Mesenchymal stem cell (in vitro differentiated cells and primary cell): ENCODE data around the gene SH2B3.

Experiments
- DNase-seq: peaks from one replicate; pipeline ENCODE4 v3.0.0-alpha.2; 2013
- H2AFZ ChIP-seq: one replicate; pipeline ENCODE4 v1.6.1; 2013; ENCODE audit warnings: low read depth, mild to moderate bottlenecking, control low read depth, inconsistent platforms, low read length, moderate library complexity
- H2AK5ac ChIP-seq: 2 replicates; pipeline ENCODE4 v1.6.1; 2013; ENCODE audit warnings: low read length, moderate library complexity, mild to moderate bottlenecking, inconsistent platforms; ENCODE audit not compliant: severe bottlenecking
- H2BK120ac ChIP-seq: one replicate; pipeline ENCODE4 v1.6.1; 2013; ENCODE audit warnings: low read depth, mild to moderate bottlenecking, inconsistent platforms, low read length, moderate library complexity
- H2BK12ac ChIP-seq, 2 experiments: one replicate each; pipeline ENCODE4 v1.6.1; 2013; ENCODE audit warnings: inconsistent platforms in 2 of 2, low read length in 2 of 2, mild to moderate bottlenecking in 2 of 2, moderate library complexity in 2 of 2, control low read depth in 1 of 2
- H2BK15ac ChIP-seq: one replicate; pipeline ENCODE4 v1.6.1; 2013; ENCODE audit warnings: mild to moderate bottlenecking, low read depth, inconsistent platforms; ENCODE audit not compliant: poor library complexity, severe bottlenecking
- H2BK5ac ChIP-seq: 2 replicates; pipeline ENCODE4 v1.6.1; 2013; ENCODE audit warnings: low read depth, mild to moderate bottlenecking, low read length, control low read depth, inconsistent platforms; ENCODE audit not compliant: poor library complexity, severe bottlenecking
- H3K14ac ChIP-seq, 2 experiments: one replicate each; pipeline ENCODE4 v1.6.1; 2013; ENCODE audit warnings: inconsistent platforms in 2 of 2, low read length in 2 of 2, control low read depth in 1 of 2, mild to moderate bottlenecking in 1 of 2, moderate library complexity in 1 of 2
- H3K18ac ChIP-seq, 2 experiments: one replicate each; pipeline ENCODE4 v1.6.1; 2013; ENCODE audit warnings: inconsistent platforms in 2 of 2, low read length in 2 of 2, control low read depth in 1 of 2, low read depth in 1 of 2, mild to moderate bottlenecking in 1 of 2
- H3K23ac ChIP-seq, 2 experiments: one replicate each; pipeline ENCODE4 v1.6.1; 2013; ENCODE audit warnings: inconsistent platforms in 2 of 2, low read length in 2 of 2, mild to moderate bottlenecking in 2 of 2, moderate library complexity in 2 of 2, control low read depth in 1 of 2
- H3K27ac ChIP-seq: 2 replicates; pipeline ENCODE4 v1.5.1; 2013; ENCODE audit warnings: mild to moderate bottlenecking, moderate library complexity, low read length, control low read depth, inconsistent platforms; ENCODE audit not compliant: poor library complexity, severe bottlenecking
- H3K27me3 ChIP-seq, 2 experiments: 2 replicates each; pipeline versions ENCODE4 v1.6.1 to v1.7.0; 2013; ENCODE audit warnings: low read length in 2 of 2, mild to moderate bottlenecking in 2 of 2, moderate library complexity in 2 of 2, control low read depth in 1 of 2, inconsistent platforms in 1 of 2; ENCODE audit not compliant: control insufficient read depth in 1 of 2, insufficient read depth in 1 of 2
- H3K36me3 ChIP-seq, 2 experiments: 2 replicates each; pipeline versions ENCODE4 v1.6.1 to v1.7.0; 2013; ENCODE audit warnings: low read length in 2 of 2, control low read depth in 1 of 2, inconsistent platforms in 1 of 2, low read depth in 1 of 2, mild to moderate bottlenecking in 1 of 2; ENCODE audit not compliant: insufficient read depth in 2 of 2, control insufficient read depth in 1 of 2
- H3K4ac ChIP-seq, 2 experiments: one replicate each; pipeline ENCODE4 v1.6.1; 2013; ENCODE audit warnings: inconsistent platforms in 2 of 2, low read length in 2 of 2, mild to moderate bottlenecking in 2 of 2, moderate library complexity in 2 of 2, control low read depth in 1 of 2, low read depth in 1 of 2
- H3K4me1 ChIP-seq: 2 replicates; pipeline ENCODE4 v1.6.1; 2013; ENCODE audit warnings: low read depth, low read length, control low read depth; ENCODE audit not compliant: control insufficient read depth, insufficient read depth
- H3K4me2 ChIP-seq: 2 replicates; pipeline ENCODE4 v1.6.1; 2013; ENCODE audit warnings: low read length, mild to moderate bottlenecking, inconsistent platforms; ENCODE audit not compliant: poor library complexity, severe bottlenecking
- H3K4me3 ChIP-seq, 2 experiments: 2 replicates each; pipeline versions ENCODE4 v1.5.1 to v1.7.0; 2013; ENCODE audit warnings: low read length in 2 of 2, mild to moderate bottlenecking in 2 of 2, control low read depth in 1 of 2, low read depth in 1 of 2; ENCODE audit not compliant: insufficient read depth in 1 of 2
- H3K79me1 ChIP-seq: replicated peaks from 2 replicates; pipeline ENCODE4 v1.6.1; 2013; ENCODE audit warnings: mild to moderate bottlenecking, control low read depth, low read length, inconsistent platforms; ENCODE audit not compliant: poor library complexity, severe bottlenecking
- H3K9ac ChIP-seq: 2 replicates; pipeline ENCODE4 v1.7.0; 2013; ENCODE audit warnings: mild to moderate bottlenecking, low read length, moderate library complexity
- H3K9me3 ChIP-seq: 2 replicates; pipeline ENCODE4 v1.7.0; 2013; ENCODE audit warnings: mild to moderate bottlenecking, low read length; ENCODE audit not compliant: control insufficient read depth
- H4K8ac ChIP-seq: one replicate; pipeline ENCODE4 v1.6.1; 2013; ENCODE audit warnings: inconsistent platforms, mild to moderate bottlenecking, low read length, moderate library complexity
- H4K91ac ChIP-seq: one replicate; pipeline ENCODE4 v1.6.1; 2013; ENCODE audit warnings: mild to moderate bottlenecking, low read length, inconsistent platforms
- WGBS: methylation state at CpG from one replicate; pipeline ENCODE4 v1.1.7; 2013; ENCODE audit warnings: mixed read lengths; 5-methylcytosine and 5-hydroxymethylcytosine counted together

The SH2B3 gene

GRCh38 chr12:111389635-111390034, 16.1 kb upstream of the SH2B3 start:
- no peaks in the 10 kb centered on the region for H3K36me3 ChIP-seq
- H3K18ac ChIP-seq = no peak overlapping the region
- H3K4ac ChIP-seq = no peak overlapping the region
- no peaks in the 10 kb centered on the region for H3K79me1 ChIP-seq
- no peak overlapping the region for H2BK120ac ChIP-seq
- H3K4me2 ChIP-seq = no peak overlapping the region
- H3K9ac ChIP-seq = no peak overlapping the region
- H4K8ac ChIP-seq = no peak overlapping the region
- H3K23ac ChIP-seq = peak overlapping the region in 1 of 2 experiments; percentile 63
- H3K14ac ChIP-seq = no peak overlapping the region
- 77% methylated on average over 6 of the region's 7 CpGs for WGBS
- no peak overlapping the region for H3K27ac ChIP-seq
- no peak overlapping the region for H3K4me3 ChIP-seq
- H2BK12ac ChIP-seq = no peak overlapping the region
- H2BK5ac ChIP-seq = no peak overlapping the region
- DNase-seq = no peak
- H3K27me3 ChIP-seq = peaks cover 0 to 12% of the 10 kb centered on the region in 2 experiments
- no peaks in the 10 kb centered on the region for H3K9me3 ChIP-seq
- no peak overlapping the region for H4K91ac ChIP-seq
- H2AK5ac ChIP-seq = no peak overlapping the region
- no peak overlapping the region for H2AFZ ChIP-seq
- no peak overlapping the region for H2BK15ac ChIP-seq
- H3K4me1 ChIP-seq = peaks cover 16% of the 10 kb centered on the region

DNA sequence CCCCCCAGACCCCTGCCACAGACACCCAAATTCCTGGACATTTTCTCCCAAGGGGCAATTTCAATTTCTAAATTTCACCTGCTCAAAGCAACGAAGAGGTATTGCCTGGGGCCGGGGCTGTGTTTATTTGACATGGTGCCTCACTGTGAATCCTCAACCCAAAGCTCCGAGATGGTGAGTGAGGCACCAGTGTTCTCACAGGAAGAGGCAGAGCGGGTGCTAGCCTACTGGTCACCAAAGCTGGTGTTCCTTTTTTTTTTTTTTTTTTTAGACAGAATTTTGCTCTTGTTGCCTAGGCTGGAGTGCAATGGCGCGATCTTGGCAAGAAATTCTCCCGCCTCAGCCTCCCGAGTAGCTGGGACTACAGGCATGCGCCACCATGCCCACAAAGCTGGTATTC, 14.8 kb upstream of the SH2B3 start:
- Histone ChIP-seq H2AFZ (no peak overlapping the region), H2BK15ac (no peak overlapping the region), H3K36me3 (no peaks in the 10 kb centered on the region), H3K27ac (no peak overlapping the region), H3K14ac (no peak overlapping the region), H3K4me2 (no peak overlapping the region), H2BK5ac (no peak overlapping the region), H2BK120ac (no peak overlapping the region), H3K4me1 (peaks cover 16% of the 10 kb centered on the region), H3K4me3 (no peak overlapping the region), H2AK5ac (no peak overlapping the region), H3K23ac (no peak overlapping the region), H3K18ac (no peak overlapping the region), H3K27me3 (peaks cover 0 to 4% of the 10 kb centered on the region in 2 experiments), H4K8ac (no peak overlapping the region), H3K4ac (no peak overlapping the region), H3K9ac (no peak overlapping the region), H3K79me1 (no peaks in the 10 kb centered on the region), H4K91ac (no peak overlapping the region), H2BK12ac (no peak overlapping the region), H3K9me3 (no peaks in the 10 kb centered on the region)
- DNase-seq = no peak
- WGBS = 94% methylated on average over 9 of the region's 9 CpGs

DNA sequence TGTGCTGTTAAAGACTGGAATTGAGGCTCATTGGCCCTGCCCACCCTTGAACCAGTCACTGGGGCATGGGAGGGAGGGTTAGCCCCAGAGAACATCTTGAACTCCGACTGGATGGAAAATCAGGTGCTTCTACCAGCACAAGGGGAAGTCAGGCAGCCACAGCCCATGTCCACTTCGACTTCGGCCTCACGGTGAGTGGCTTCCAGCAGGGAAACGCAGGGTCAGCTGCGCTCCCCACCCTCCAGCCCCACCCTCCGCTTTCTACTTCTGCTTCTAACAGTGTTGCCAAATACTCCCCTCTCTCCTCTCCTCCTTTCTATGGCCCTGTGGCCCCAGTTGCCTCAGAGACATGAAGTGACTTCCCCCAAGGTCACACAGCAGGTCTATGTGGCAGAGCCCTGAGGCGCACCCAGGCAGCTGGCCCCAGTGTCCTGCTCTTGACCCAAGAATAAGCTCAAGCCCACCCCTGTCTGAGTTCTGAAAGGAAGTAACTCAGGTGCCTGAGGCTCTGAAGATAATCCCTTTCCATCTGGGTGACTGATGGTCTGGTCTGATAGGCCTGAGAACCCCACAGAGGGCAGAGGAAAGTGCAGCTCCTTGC, 11.9 kb upstream of the SH2B3 start:
- H3K4ac ChIP-seq = no peak overlapping the region
- H3K14ac ChIP-seq = no peak overlapping the region
- H4K8ac ChIP-seq = no peak overlapping the region
- H2AK5ac ChIP-seq = no peak overlapping the region
- H3K4me3 ChIP-seq = no peak overlapping the region
- no peak overlapping the region for H2BK5ac ChIP-seq
- H2AFZ ChIP-seq = no peak overlapping the region
- no peaks in the 10 kb centered on the region for H3K36me3 ChIP-seq
- H3K23ac ChIP-seq = no peak overlapping the region
- no peak overlapping the region for H3K4me2 ChIP-seq
- 87% methylated on average over 8 of the region's 8 CpGs for WGBS
- H3K4me1 ChIP-seq = peaks cover 12% of the 10 kb centered on the region
- H3K9me3 ChIP-seq = no peaks in the 10 kb centered on the region
- no peak overlapping the region for H2BK120ac ChIP-seq
- peaks cover 0 to 4% of the 10 kb centered on the region in 2 experiments for H3K27me3 ChIP-seq
- H4K91ac ChIP-seq = no peak overlapping the region
- no peak overlapping the region for H3K9ac ChIP-seq
- H3K18ac ChIP-seq = no peak overlapping the region
- no peak overlapping the region for H3K27ac ChIP-seq
- H3K79me1 ChIP-seq = no peaks in the 10 kb centered on the region
- DNase-seq = peak; percentile 56
- no peak overlapping the region for H2BK12ac ChIP-seq
- no peak overlapping the region for H2BK15ac ChIP-seq

DNA sequence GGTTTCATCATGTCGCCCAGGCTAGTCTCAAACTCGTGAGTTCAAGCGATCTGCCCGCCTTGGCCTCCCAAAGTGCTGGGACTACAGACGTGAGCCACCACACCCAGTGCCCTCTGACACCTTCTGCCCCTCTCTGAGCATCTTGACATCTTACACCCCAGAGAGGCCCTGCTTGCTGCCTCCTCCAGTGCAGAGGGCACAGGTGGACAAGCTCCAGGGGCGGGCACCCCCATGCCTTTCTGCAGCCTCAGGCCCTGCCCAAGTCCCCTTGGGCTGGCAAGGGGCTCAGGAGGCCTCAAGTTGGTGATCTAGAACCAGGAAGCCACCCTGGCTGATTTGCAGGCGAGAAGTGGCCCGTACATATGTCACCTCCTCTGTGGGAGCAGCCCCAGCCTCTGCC, 11.2 kb upstream of the SH2B3 start:
- H2AFZ ChIP-seq = no peak overlapping the region
- DNase-seq = no peak
- no peak overlapping the region for H3K4me3 ChIP-seq
- no peak overlapping the region for H2BK12ac ChIP-seq
- H3K27ac ChIP-seq = no peak overlapping the region
- H2BK15ac ChIP-seq = no peak overlapping the region
- no peak overlapping the region for H4K91ac ChIP-seq
- no peaks in the 10 kb centered on the region for H3K36me3 ChIP-seq
- H3K9me3 ChIP-seq = no peaks in the 10 kb centered on the region
- 88% methylated on average over 8 of the region's 8 CpGs for WGBS
- no peak overlapping the region for H2BK5ac ChIP-seq
- no peak overlapping the region for H3K4ac ChIP-seq
- H3K9ac ChIP-seq = no peak overlapping the region
- no peak overlapping the region for H3K23ac ChIP-seq
- H2AK5ac ChIP-seq = no peak overlapping the region
- H3K27me3 ChIP-seq = peaks cover 0 to 4% of the 10 kb centered on the region in 2 experiments
- H3K79me1 ChIP-seq = no peaks in the 10 kb centered on the region
- H3K18ac ChIP-seq = no peak overlapping the region
- H3K4me2 ChIP-seq = no peak overlapping the region
- no peak overlapping the region for H3K14ac ChIP-seq
- no peak overlapping the region for H2BK120ac ChIP-seq
- no peak overlapping the region for H4K8ac ChIP-seq
- peaks cover 15% of the 10 kb centered on the region for H3K4me1 ChIP-seq
